GM19468 (cell line): ENCODE data around the gene TPK1.
"Not testable (repeated sequence)": the region's sequence is repeated elsewhere in the genome, so short reads cannot be mapped to it uniquely, and the experiment has no call there.

ENCODE experiments used
- ATAC-seq: cut with Tn5 transposase; IDR thresholded peaks from one replicate; pipeline ENCODE4 v1.9.1; 2021; ENCODE audit warnings: mild to moderate bottlenecking, moderate library complexity, moderate number of reproducible peaks; ENCODE audit not compliant: unreplicated experiment; ENCODE audit errors: extremely low read depth

Gene TPK1

DNA sequence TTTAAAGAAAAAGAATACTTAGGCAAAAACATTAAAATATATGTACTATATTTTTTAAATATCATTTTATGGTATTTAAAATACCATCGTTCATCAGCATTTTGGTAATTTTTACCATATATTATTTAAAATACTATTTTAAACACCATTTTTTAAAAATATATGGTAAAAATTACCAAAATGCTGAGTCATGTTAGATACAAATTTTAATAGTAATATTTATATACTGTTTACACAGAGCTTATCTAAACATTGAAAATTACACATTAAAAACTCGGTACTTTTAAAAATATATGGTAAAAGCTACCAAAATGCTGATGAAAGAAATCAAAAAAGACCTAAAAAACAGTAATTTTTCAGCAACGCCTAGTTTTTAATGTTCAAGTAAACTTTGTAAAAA lies 105.6 kb downstream of the TPK1 start:
- ATAC-seq: no peak

DNA sequence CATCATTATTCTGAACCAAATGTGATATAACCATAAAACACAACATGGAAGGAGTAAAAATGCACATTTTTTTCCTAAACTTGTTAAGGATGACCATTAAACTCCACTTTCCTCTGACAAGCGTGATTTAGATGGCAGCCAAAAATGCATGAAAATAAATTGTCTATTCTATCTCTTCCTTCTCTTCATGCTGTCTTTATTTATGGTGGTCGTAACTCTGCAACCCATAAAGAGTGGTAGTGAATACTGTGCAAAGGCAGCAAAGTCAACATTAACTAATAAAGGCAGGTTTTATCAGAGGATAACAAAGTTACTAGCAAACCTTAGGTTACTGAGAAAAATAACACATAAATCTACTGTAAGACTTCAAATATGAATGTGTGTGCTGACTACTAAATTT lies 106.6 kb downstream of the TPK1 start:
- ATAC-seq: no peak

DNA sequence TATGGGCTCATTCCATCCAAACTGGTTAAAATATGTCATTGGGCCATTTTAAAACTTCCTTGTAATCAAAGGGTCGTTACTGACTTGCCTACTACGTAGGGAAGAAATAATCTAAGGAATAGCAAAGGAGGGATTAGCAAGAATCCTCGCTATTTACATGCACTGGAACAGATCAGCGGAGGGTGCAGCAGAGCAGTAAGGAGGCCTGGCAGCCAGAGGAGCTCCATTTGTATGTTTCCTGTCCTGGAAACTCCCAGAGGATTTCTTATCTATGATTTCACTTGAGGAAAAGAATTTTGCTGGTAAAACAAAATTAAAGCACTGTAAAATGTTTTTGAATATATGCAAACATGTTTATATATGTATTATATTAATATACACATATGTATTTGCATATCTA lies 107.3 kb downstream of the TPK1 start:
- ATAC-seq: no peak

DNA sequence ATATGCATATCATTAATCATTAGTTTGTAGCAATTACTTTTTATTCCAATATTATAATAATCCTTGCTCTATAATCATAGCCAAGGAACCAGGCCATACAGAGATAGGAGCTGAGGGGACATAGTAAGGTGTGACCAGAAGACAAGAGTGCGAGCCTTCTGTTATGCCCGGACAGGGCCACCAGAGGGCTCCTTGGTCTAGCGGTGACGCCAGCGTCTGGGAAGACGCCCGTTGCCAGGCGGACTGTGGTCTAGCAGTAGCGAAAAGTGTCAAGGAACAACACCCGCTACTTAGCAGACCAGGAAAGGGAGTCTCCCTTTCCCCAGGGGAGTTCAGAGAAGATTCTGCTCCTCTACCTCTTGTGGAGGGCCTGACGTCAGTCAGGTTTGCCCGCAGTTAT lies 109.0 kb downstream of the TPK1 start:
- ATAC-seq: not testable (repeated sequence)

DNA sequence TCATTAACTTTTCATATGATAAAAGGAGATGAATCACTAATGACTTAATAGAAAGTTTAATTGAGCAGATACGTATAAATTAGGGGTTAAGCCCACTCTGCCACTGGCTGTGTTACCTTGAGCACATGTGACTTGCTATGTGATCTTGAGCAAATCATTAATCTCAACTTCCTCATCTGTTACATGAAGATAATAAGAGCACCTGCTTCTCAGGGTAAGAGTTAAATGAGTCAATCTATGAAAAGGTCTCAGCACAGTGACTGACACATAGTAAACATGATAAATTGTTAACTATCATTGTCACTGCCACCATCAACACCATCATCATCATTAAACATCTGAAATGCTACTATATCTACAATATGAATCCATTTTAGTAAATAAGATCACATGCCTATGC lies 110.8 kb downstream of the TPK1 start:
- peak; percentile 99 for ATAC-seq

DNA sequence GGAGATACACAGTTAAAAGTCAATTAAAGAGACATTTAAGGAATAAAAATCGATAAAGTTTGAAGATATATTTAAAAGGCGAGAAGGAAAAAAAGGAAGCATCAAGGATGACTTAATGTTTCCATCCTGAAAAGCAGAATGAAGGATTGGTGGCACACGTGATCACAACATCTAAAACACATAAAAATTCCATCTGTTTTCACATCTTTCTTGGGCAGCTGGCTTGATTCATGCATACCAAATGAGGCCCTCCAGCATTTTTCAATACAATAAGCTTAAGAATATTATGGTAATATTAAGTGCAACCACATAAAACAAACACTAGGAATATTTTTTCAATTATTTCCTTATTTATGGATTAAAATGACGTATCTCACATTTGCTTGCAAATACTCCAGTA lies 112.6 kb downstream of the TPK1 start:
- no peak for ATAC-seq

DNA sequence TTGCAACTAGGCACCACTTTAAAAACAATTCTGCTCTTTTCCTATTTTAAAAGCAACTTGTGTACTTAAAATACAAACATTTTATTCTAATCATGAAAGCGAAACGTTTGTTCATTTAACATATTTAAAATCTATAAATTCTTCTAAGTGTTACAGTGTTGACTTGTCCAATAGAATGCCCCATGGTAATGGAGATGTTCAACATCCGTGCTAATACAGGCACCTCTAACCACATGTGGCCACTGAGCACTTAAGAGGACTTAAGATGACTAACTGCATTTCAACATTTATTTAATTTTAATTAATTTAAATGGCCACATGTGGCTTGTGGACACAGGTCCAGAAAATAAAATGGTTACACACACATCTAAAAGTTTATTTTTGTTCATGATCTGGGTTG lies 115.1 kb downstream of the TPK1 start:
- ATAC-seq: no peak

DNA sequence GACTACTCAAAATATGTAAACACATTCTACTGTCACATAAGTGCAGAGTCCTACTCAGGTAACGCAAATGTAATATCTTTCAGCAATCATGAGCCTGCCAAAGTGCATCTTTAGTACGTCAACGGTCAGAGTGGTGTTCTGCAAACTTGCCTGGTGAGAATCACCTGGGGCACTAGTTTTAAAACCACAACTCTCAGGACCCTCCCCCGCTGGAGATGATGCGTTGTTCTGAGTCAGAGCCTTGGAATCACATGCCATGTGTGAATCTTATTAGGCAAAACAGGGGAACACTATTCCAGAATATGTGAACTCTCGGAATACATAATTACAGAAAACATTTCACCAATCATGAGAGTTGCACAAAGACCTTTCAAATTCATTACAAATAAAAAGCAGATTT lies 115.7 kb downstream of the TPK1 start:
- ATAC-seq: no peak

DNA sequence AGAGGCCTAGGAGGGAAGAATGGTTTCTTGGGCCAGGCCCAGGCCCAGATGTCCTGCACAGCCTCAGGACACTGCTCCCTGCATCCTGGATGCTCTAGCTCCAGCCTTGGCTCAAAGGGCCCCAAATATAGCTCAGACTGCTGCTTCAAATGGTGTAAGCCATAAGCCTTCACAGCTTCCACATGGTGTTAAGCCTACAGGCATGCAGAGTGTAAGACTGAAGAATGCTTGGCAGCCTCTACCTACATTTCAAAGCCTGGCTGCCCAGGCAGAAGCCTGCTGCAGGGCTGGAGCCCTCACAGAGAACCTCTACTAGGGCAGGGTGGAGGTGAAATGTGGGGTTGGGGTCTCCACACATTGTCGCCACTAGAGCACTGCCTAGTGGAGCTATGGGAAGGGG lies 118.1 kb downstream of the TPK1 start:
- ATAC-seq: no peak

DNA sequence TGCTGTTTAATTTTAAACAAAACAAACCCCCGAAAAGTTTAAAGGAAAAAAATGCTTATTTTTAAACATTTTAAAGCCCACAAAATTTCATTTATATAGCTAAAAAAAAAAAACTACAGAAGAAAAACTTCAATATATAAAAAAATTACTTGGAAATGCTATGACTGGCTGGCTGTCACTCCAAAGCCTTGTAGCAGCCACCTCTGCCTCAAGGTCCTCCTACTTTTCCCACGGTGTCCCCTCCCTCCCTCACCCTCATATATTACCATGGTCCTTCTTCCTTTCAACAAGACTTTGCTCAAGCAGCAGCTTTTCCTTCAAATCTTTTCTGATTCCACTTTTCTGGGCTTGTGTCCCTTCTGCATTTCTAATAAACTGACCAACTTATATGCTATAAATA lies 122.0 kb downstream of the TPK1 start:
- peak; percentile 48 for ATAC-seq

DNA sequence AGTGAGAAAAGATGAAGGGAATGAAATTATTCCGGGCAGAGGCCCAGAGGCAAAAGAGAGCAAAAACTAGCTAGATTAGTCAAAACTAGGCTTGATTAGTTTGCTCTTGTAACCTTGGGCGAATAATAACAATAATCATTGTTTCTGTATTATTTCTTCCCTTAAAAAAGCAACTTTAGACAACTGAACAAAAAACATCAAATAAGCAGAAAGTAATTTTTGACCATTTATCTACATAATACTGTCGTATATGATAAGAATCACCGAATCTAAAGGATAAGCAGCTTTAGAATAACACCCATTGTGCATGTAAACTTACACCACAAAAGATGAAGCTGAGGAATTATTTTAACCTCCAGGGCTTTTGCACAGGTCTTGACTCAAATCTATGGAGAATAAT lies 125.1 kb downstream of the TPK1 start:
- ATAC-seq: no peak

DNA sequence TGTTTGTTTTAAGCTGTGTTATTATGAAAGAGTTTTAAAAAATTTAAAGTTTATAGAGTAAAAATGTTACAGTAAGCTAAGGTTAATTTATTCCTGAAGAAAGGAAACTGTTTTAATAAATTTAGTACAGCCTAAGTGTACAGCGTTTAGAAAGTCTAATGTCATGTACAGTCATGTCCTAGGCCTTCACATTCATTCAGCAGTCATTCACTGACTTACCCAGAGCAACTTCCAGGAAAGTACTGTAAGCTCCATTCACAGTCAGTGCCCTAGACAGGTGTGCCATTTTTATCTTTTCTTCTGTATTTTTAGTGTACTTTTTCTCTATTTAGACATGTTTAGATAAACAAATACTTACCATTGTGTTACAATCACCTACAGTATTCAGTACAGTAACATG lies 126.8 kb downstream of the TPK1 start:
- ATAC-seq: no peak

DNA sequence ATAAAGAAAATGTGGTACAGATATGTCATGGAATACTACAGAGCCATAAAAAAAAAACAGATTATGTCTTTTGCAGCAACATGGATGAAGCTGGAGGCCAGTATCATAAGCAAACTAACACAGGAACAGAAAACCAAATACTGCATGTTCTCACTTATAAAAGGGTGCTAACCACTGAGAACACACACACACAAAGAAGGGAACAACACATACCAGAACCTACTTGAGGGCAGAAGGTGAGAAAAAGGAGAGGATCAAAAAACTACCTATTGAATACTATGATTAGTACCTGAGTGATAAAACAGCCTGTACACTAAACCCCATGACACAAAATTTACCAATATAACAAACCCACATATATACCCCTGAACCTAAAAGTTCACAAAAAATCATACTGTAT lies 144.6 kb downstream of the TPK1 start:
- no peak for ATAC-seq

DNA sequence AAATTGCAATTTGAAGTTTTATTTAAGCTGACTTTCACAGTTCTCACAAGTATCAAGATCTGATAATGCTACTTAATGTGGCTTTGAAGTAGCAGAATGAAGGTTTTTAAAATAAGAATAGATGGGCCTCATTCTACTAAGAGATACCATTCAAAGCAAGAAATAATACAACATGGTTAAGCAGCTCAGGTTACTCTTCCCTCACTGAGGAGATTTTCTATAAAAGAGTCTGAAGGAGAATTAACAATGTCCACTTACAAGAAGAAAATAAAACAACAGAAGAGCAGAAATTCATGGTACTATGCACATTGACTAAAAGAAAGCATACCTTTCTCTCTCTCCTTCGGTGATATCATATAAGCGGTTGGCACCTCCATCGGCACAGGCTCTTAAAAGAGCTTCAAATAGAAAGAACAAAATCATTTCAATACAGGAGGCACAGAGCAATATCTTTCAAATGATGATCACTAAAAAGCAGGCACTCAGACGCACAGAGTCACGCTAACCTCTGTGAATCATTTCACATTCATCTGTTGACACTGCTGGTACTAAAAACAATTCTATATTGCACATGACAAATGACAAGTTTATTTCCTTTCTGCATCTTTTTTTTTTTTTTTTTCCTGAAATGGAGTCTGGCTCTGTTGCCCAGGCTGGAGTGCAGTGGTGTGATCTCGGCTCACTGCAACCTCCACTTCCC lies 153.1 kb downstream of the TPK1 start:
- ATAC-seq: no peak

DNA sequence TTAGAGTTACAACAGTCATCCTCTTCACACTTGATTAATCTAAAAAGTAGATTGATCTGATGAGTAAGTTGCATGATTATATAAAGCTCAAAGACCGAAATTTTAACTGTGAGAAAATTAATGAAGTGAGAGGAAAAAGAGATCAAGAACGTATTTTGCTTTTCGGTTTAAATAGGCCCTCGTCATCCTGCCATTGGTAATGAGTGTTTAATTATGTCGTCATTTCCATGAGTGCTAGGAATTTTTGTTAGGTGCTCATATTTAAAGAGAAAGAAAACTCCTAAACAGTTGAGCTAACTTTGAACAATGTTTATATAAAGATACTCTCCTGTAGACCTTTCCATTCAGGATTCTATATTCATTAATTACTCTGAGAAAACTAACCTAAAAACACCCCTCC lies 159.4 kb downstream of the TPK1 start:
- no peak for ATAC-seq

DNA sequence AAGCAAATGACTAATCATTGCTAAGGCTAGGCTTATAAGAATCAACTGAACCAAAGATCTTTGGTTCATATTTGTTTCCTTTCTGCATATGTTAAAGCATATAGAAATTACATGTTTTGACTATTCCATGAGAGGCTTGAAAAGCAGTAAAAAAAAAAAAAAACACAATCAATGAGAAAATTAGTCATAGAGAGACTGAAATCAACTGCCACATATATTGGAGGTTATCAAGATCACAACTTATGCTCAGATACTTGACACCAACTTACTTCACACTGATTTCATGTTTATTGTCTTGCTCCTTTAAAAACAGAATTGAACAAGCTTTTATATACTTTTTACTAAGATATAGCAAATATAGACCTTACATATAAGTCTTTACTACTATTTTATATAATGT lies 161.3 kb downstream of the TPK1 start:
- ATAC-seq: no peak

DNA sequence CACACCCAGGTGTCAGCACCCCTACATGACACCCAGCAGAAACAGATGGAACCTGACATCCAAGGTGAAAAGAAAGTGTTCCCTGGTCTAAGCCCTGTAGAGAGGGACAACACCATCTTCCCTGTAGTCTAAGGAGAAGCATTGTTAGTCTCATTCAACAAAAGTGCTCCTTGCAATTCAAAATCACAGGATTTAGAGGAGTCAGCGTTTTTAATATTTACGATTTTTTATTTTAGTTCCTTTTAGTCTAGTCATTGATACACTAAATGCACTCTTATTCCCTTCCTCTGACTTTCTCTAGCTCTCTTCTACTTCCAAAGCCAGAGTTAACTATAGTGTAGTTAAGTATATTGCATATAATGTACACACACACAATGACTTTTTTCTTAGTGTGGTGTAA lies 163.0 kb downstream of the TPK1 start:
- ATAC-seq: no peak

DNA sequence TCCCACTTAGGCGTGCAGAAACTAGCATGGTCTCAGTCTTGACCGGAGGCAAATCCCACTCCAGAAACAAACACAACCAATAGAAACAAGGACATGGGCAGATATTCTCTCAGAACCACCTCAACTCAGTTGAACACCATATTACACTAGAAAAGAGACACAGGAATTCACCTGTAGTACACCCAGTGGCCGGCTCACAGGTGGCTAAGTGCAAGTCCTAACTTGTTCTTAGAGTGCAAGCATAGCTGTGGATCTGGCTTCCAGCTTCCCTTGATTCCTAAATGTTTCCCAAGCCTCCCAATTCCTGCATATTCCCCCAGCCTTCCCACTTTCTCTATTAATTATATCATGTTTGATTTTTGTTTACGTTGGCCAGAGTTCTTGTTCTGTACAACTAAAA lies 164.4 kb downstream of the TPK1 start:
- no peak for ATAC-seq

DNA sequence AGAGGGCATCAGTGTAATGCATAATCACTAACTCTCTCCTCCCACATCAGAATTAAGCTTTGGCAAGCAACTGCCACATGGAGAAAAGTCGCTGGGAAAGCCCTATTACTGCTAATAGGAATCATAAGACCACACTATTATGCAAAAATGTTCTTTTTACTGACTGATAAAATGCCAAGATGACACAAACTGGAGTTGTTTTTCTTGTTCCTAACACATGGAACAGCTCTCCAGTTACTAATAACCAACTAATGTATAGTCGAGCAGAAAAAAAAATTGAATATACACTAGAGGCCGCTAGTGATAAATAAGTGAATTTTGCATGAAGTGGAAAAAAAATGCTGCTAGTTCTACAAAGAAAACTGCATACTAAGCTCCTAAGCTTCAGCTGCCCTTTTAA lies 165.6 kb downstream of the TPK1 start:
- ATAC-seq: no peak

DNA sequence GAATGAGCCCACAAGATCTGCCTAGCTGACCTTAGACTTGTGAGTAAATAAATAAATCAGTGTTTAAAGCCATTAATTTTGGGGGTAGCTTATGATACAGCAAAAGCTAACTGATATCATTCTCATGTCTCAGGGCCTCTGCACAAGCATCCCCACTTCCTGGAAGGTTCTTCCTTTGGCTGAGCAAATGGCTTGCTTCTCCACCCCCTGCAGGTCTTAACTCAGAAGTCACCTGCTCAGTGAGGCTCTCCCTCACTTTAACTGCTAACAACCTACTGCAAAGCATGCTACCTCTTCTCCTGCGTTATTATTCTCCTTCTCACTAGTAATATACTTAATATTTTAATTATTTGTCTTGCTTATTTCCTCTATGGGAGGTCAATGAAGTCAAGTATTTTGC lies 167.3 kb downstream of the TPK1 start:
- no peak for ATAC-seq

DNA sequence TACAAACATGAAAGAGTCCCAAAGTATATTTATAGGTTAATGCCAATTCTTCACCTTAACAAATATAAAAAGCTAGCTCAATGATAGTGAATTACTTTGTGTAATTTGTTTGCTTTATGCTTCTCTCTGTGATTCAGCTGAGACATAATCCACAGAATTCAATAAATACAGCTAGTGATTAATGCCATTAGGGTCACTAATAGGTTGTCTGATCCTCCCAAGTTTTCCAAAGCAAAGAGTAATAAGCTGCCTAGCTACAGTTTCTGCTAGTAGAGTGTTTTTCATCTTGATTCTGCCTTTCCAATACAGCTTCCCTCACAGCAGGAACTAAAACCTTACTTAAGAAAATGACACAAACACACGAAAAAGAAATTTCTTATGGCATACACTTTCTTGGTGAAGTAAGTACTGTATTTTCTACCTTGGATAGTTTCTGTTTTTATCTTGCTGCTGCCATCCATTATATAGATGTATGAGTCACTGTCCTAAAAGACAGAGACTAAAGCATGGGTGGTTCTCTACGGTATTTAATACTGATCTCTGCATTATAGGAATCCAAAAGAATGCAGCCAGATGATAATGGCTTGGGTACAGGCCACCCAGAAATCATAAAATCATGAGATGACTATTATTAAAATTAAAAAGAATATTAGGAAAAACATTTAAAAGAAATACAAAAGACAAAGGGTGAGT lies 170.0 kb downstream of the TPK1 start:
- ATAC-seq: no peak

DNA sequence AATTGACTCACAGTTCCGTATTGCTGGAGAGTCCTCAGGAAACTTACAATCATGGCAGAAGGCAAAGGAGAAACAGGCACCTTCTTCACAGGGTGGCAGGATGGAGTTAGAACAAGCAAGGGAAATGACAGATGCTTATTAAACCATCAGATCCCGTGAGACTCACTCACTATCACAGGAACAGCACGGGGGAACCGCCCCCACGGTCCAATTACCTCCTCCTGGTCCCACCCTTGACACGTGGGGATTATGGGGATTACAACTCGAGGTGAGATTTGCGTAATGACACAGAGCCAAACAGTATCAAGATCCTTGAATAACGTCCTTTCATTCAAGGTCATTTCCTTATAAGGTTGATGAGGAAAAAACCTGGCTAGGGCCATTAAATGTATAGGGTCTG lies 176.6 kb downstream of the TPK1 start:
- ATAC-seq: no peak
